HAP-1 (cell line): Measurements from ENCODE around the gene INPP5D.
"Not testable (repeated sequence)": the region's sequence is repeated elsewhere in the genome, so short reads cannot be mapped to it uniquely, and the experiment has no call there.

Experiments used
- DNase-seq, 2 experiments: peaks; one replicate each; pipeline ENCODE4 v3.0.0-alpha.2; 2016 to 2020; ENCODE audit warnings: low spot score in 2 of 2
- H3K27me3 ChIP-seq: fragments of 250-450 bp; sonication (Bioruptor Pico); 2 replicates; pipeline ENCODE4 v1.5.1; 2020; ENCODE audit warnings: low read depth, mild to moderate bottlenecking, moderate library complexity
- H3K36me3 ChIP-seq: fragments of 250-450 bp; sonication (Bioruptor Pico); replicated peaks from 2 replicates; pipeline ENCODE4 v1.5.1; 2020; ENCODE audit warnings: mild to moderate bottlenecking
- H3K4me1 ChIP-seq: fragments of 250-450 bp; sonication (Bioruptor Pico); 2 replicates; pipeline ENCODE4 v1.5.1; 2020; ENCODE audit warnings: mild to moderate bottlenecking
- H3K4me3 ChIP-seq: fragments of 250-450 bp; sonication (Bioruptor Pico); 2 replicates; pipeline ENCODE4 v1.5.1; 2020; ENCODE audit warnings: mild to moderate bottlenecking, moderate library complexity
- H3K9me3 ChIP-seq: fragments of 250-450 bp; sonication (Bioruptor Pico); 2 replicates; pipeline ENCODE4 v1.5.1; 2020; ENCODE audit warnings: mild to moderate bottlenecking, moderate library complexity
- in situ Hi-C: fragments of 300-500 bp; cut with MboI; formaldehyde crosslinking; loops from 3 replicates; pipeline ENCODE4 v1.14.3; 2020; ENCODE audit warnings: low sequenced_read_pairs, inconsistent platforms, mixed read lengths

INPP5D gene

GRCh38 chr2:233121856-233122255 lies 61.7 kb downstream of the INPP5D start:
- H3K4me1 ChIP-seq = no peaks in the 10 kb centered on the region
- no peak overlapping the region for H3K4me3 ChIP-seq
- no peaks in the 10 kb centered on the region for H3K36me3 ChIP-seq
- in situ Hi-C loops = no loop called here
- no peak for DNase-seq
- no peaks in the 10 kb centered on the region for H3K27me3 ChIP-seq
- no peaks in the 10 kb centered on the region for H3K9me3 ChIP-seq

- in situ Hi-C loops = no loop called here
- Histone ChIP-seq H3K9me3 (no peaks in the 10 kb centered on the region), H3K4me1 (no peaks in the 10 kb centered on the region), H3K27me3 (no peaks in the 10 kb centered on the region), H3K4me3 (no peak overlapping the region), H3K36me3 (no peaks in the 10 kb centered on the region)
- DNase-seq = no peak
These were observed 62.4 kb downstream of the INPP5D start for GRCh38 chr2:233122541-233122940.

GRCh38 chr2:233123576-233123975 lies 63.4 kb downstream of the INPP5D start:
- H3K4me3 ChIP-seq, H3K4me1 ChIP-seq, DNase-seq, H3K9me3 ChIP-seq, H3K27me3 ChIP-seq, H3K36me3 ChIP-seq, in situ Hi-C loops: not testable (repeated sequence)

GRCh38 chr2:233124421-233125080 lies 64.4 kb downstream of the INPP5D start:
- no peak overlapping the region for H3K4me3 ChIP-seq
- DNase-seq = no peak
- H3K36me3 ChIP-seq = no peaks in the 10 kb centered on the region
- in situ Hi-C loops = no loop called here
- no peaks in the 10 kb centered on the region for H3K27me3 ChIP-seq
- no peaks in the 10 kb centered on the region for H3K9me3 ChIP-seq
- H3K4me1 ChIP-seq = no peaks in the 10 kb centered on the region

GRCh38 chr2:233125455-233126065 lies 65.4 kb downstream of the INPP5D start:
- Histone ChIP-seq H3K4me3 (no peak overlapping the region), H3K27me3 (no peaks in the 10 kb centered on the region), H3K4me1 (no peaks in the 10 kb centered on the region), H3K36me3 (no peaks in the 10 kb centered on the region), H3K9me3 (no peaks in the 10 kb centered on the region)
- DNase-seq = no peak
- in situ Hi-C loops = no loop called here

GRCh38 chr2:233129351-233129978 lies 69.3 kb downstream of the INPP5D start:
- in situ Hi-C loops = no loop called here
- H3K4me3 ChIP-seq = no peak overlapping the region
- peak in 1 of 2 experiments; percentile 68 for DNase-seq
- no peaks in the 10 kb centered on the region; the same call in 1 of the 2 replicates for H3K27me3 ChIP-seq
- no peaks in the 10 kb centered on the region for H3K9me3 ChIP-seq
- H3K4me1 ChIP-seq = no peaks in the 10 kb centered on the region
- no peaks in the 10 kb centered on the region for H3K36me3 ChIP-seq

GRCh38 chr2:233130024-233130423 lies 69.9 kb downstream of the INPP5D start:
- Histone ChIP-seq H3K4me1 (no peaks in the 10 kb centered on the region), H3K4me3 (no peak overlapping the region), H3K27me3 (no peaks in the 10 kb centered on the region; the same call in 1 of the 2 replicates), H3K36me3 (no peaks in the 10 kb centered on the region), H3K9me3 (no peaks in the 10 kb centered on the region)
- in situ Hi-C loops = no loop called here
- no peak for DNase-seq

- Histone ChIP-seq H3K4me1 (no peaks in the 10 kb centered on the region), H3K4me3 (no peak overlapping the region), H3K36me3 (no peaks in the 10 kb centered on the region), H3K9me3 (no peaks in the 10 kb centered on the region), H3K27me3 (no peaks in the 10 kb centered on the region; the same call in 1 of the 2 replicates)
- in situ Hi-C loops = no loop called here
- DNase-seq = no peak
These were observed 70.4 kb downstream of the INPP5D start for GRCh38 chr2:233130481-233131020.

- Histone ChIP-seq H3K36me3 (no peaks in the 10 kb centered on the region), H3K4me1 (no peaks in the 10 kb centered on the region), H3K27me3 (no peaks in the 10 kb centered on the region; the same call in 1 of the 2 replicates), H3K4me3 (no peak overlapping the region), H3K9me3 (no peaks in the 10 kb centered on the region; the same call in 1 of the 2 replicates)
- DNase-seq = no peak
- in situ Hi-C loops = no loop called here
These were observed 72.0 kb downstream of the INPP5D start for GRCh38 chr2:233131936-233132720.

- Histone ChIP-seq H3K9me3 (no peaks in the 10 kb centered on the region; the same call in 1 of the 2 replicates), H3K27me3 (no peaks in the 10 kb centered on the region; the same call in 1 of the 2 replicates), H3K4me1 (no peaks in the 10 kb centered on the region), H3K36me3 (no peaks in the 10 kb centered on the region), H3K4me3 (no peak overlapping the region)
- in situ Hi-C loops = no loop called here
- DNase-seq = no peak
These were observed 73.1 kb downstream of the INPP5D start for GRCh38 chr2:233133239-233133638.

- Histone ChIP-seq H3K9me3 (no peaks in the 10 kb centered on the region; the same call in 1 of the 2 replicates), H3K4me3 (no peak overlapping the region), H3K27me3 (no peaks in the 10 kb centered on the region; the same call in 1 of the 2 replicates), H3K4me1 (peaks cover 7% of the 10 kb centered on the region), H3K36me3 (no peaks in the 10 kb centered on the region)
- in situ Hi-C loops = no loop called here
- DNase-seq = no peak
These were observed 75.3 kb downstream of the INPP5D start for GRCh38 chr2:233135421-233135820.

- Histone ChIP-seq H3K4me1 (peaks cover 7% of the 10 kb centered on the region), H3K27me3 (no peaks in the 10 kb centered on the region; the same call in 1 of the 2 replicates), H3K36me3 (no peaks in the 10 kb centered on the region), H3K9me3 (no peaks in the 10 kb centered on the region; the same call in 1 of the 2 replicates), H3K4me3 (no peak overlapping the region)
- in situ Hi-C loops = no loop called here
- no peak for DNase-seq
These were observed 76.9 kb downstream of the INPP5D start for GRCh38 chr2:233137040-233137439.

- peaks cover 7% of the 10 kb centered on the region for H3K4me1 ChIP-seq
- H3K36me3 ChIP-seq = no peaks in the 10 kb centered on the region
- H3K4me3 ChIP-seq = no peak overlapping the region
- no peaks in the 10 kb centered on the region; the same call in 1 of the 2 replicates for H3K9me3 ChIP-seq
- no peak for DNase-seq
- no peaks in the 10 kb centered on the region for H3K27me3 ChIP-seq
- in situ Hi-C loops = no loop called here
These were observed 80.0 kb downstream of the INPP5D start for GRCh38 chr2:233140077-233140585.
